Measurements from ENCODE around the gene SLC7A8.

Gene SLC7A8

GRCh38 chr14:23151342-23151741 lies 32.1 kb downstream of the SLC7A8 start:
- no peak overlapping the region for H3K9ac ChIP-seq (ENCODE audit: low read depth, low read length)
- peaks cover 9% of the 10 kb centered on the region for H3K4me1 ChIP-seq (ENCODE audit: control insufficient read depth, insufficient read depth, low read length)
- H3K4me3 ChIP-seq (ENCODE audit: low read depth, low read length), result no peak overlapping the region
- H3K36me3 ChIP-seq (ENCODE audit: control insufficient read depth, insufficient read depth, low read length), result peaks cover 4% of the 10 kb centered on the region
- H3K27me3 ChIP-seq (ENCODE audit: control insufficient read depth, insufficient read depth, low read length), result no peaks in the 10 kb centered on the region
- H3K9me3 ChIP-seq (ENCODE audit: control insufficient read depth, insufficient read depth, low read length), result no peaks in the 10 kb centered on the region

- H3K9me3 ChIP-seq (ENCODE audit: control insufficient read depth, insufficient read depth, low read length), result no peaks in the 10 kb centered on the region
- no peak overlapping the region for H3K9ac ChIP-seq (ENCODE audit: low read depth, low read length)
- peaks cover 4% of the 10 kb centered on the region for H3K36me3 ChIP-seq (ENCODE audit: control insufficient read depth, insufficient read depth, low read length)
- H3K4me3 ChIP-seq (ENCODE audit: low read depth, low read length), result no peak overlapping the region
- H3K27me3 ChIP-seq (ENCODE audit: control insufficient read depth, insufficient read depth, low read length), result no peaks in the 10 kb centered on the region
- H3K4me1 ChIP-seq (ENCODE audit: control insufficient read depth, insufficient read depth, low read length), result peaks cover 3% of the 10 kb centered on the region
These were observed 33.7 kb downstream of the SLC7A8 start for GRCh38 chr14:23149745-23150144.

- H3K4me3 ChIP-seq (ENCODE audit: low read depth, low read length), result no peak overlapping the region
- no peaks in the 10 kb centered on the region for H3K27me3 ChIP-seq (ENCODE audit: control insufficient read depth, insufficient read depth, low read length)
- H3K9me3 ChIP-seq (ENCODE audit: control insufficient read depth, insufficient read depth, low read length), result no peaks in the 10 kb centered on the region
- H3K36me3 ChIP-seq (ENCODE audit: control insufficient read depth, insufficient read depth, low read length), result peaks cover 8% of the 10 kb centered on the region
- H3K4me1 ChIP-seq (ENCODE audit: control insufficient read depth, insufficient read depth, low read length), result no peaks in the 10 kb centered on the region
- H3K9ac ChIP-seq (ENCODE audit: low read depth, low read length), result no peak overlapping the region
These were observed 34.7 kb downstream of the SLC7A8 start for GRCh38 chr14:23148591-23149249.

GRCh38 chr14:23147676-23148075 lies 35.8 kb downstream of the SLC7A8 start:
- no peaks in the 10 kb centered on the region for H3K9me3 ChIP-seq (ENCODE audit: control insufficient read depth, insufficient read depth, low read length)
- no peaks in the 10 kb centered on the region for H3K4me1 ChIP-seq (ENCODE audit: control insufficient read depth, insufficient read depth, low read length)
- no peaks in the 10 kb centered on the region for H3K27me3 ChIP-seq (ENCODE audit: control insufficient read depth, insufficient read depth, low read length)
- H3K36me3 ChIP-seq (ENCODE audit: control insufficient read depth, insufficient read depth, low read length), result peaks cover 11% of the 10 kb centered on the region
- no peak overlapping the region for H3K9ac ChIP-seq (ENCODE audit: low read depth, low read length)
- H3K4me3 ChIP-seq (ENCODE audit: low read depth, low read length), result no peak overlapping the region

GRCh38 chr14:23146980-23147379 lies 36.5 kb downstream of the SLC7A8 start:
- Histone ChIP-seq H3K4me3 (ENCODE audit: low read depth, low read length) (no peak overlapping the region), H3K27me3 (ENCODE audit: control insufficient read depth, insufficient read depth, low read length) (no peaks in the 10 kb centered on the region), H3K36me3 (ENCODE audit: control insufficient read depth, insufficient read depth, low read length) (peaks cover 16% of the 10 kb centered on the region), H3K9ac (ENCODE audit: low read depth, low read length) (no peak overlapping the region), H3K9me3 (ENCODE audit: control insufficient read depth, insufficient read depth, low read length) (no peaks in the 10 kb centered on the region), H3K4me1 (ENCODE audit: control insufficient read depth, insufficient read depth, low read length) (no peaks in the 10 kb centered on the region)

- Histone ChIP-seq H3K9ac (ENCODE audit: low read depth, low read length) (no peak overlapping the region), H3K4me1 (ENCODE audit: control insufficient read depth, insufficient read depth, low read length) (no peaks in the 10 kb centered on the region), H3K36me3 (ENCODE audit: control insufficient read depth, insufficient read depth, low read length) (peaks cover 17% of the 10 kb centered on the region)
These were observed 37.0 kb downstream of the SLC7A8 start for GRCh38 chr14:23146351-23146910.

GRCh38 chr14:23145794-23146350 lies 37.6 kb downstream of the SLC7A8 start:
- Histone ChIP-seq H3K9me3 (ENCODE audit: control insufficient read depth, insufficient read depth, low read length) (no peaks in the 10 kb centered on the region), H3K4me3 (ENCODE audit: low read depth, low read length) (no peak overlapping the region), H3K36me3 (ENCODE audit: control insufficient read depth, insufficient read depth, low read length) (peaks cover 17% of the 10 kb centered on the region), H3K4me1 (ENCODE audit: control insufficient read depth, insufficient read depth, low read length) (no peaks in the 10 kb centered on the region), H3K27me3 (ENCODE audit: control insufficient read depth, insufficient read depth, low read length) (no peaks in the 10 kb centered on the region), H3K9ac (ENCODE audit: low read depth, low read length) (no peak overlapping the region)

More at GRCh38 chr14:23146351-23146910, 37.0 kb downstream of the SLC7A8 start:
- Histone ChIP-seq H3K9me3 (ENCODE audit: control insufficient read depth, insufficient read depth, low read length) (no peaks in the 10 kb centered on the region), H3K4me3 (ENCODE audit: low read depth, low read length) (no peak overlapping the region), H3K27me3 (ENCODE audit: control insufficient read depth, insufficient read depth, low read length) (no peaks in the 10 kb centered on the region)

GRCh38 chr14:23143911-23144310 lies 39.5 kb downstream of the SLC7A8 start:
- H3K4me1 ChIP-seq (ENCODE audit: control insufficient read depth, insufficient read depth, low read length), result no peaks in the 10 kb centered on the region
- H3K9ac ChIP-seq (ENCODE audit: low read depth, low read length), result no peak overlapping the region
- H3K9me3 ChIP-seq (ENCODE audit: control insufficient read depth, insufficient read depth, low read length), result no peaks in the 10 kb centered on the region
- H3K27me3 ChIP-seq (ENCODE audit: control insufficient read depth, insufficient read depth, low read length), result no peaks in the 10 kb centered on the region
- H3K4me3 ChIP-seq (ENCODE audit: low read depth, low read length), result no peak overlapping the region
- peaks cover 27% of the 10 kb centered on the region for H3K36me3 ChIP-seq (ENCODE audit: control insufficient read depth, insufficient read depth, low read length)

GRCh38 chr14:23142826-23143225 lies 40.6 kb downstream of the SLC7A8 start:
- H3K27me3 ChIP-seq (ENCODE audit: control insufficient read depth, insufficient read depth, low read length), result no peaks in the 10 kb centered on the region
- no peak overlapping the region for H3K4me3 ChIP-seq (ENCODE audit: low read depth, low read length)
- H3K4me1 ChIP-seq (ENCODE audit: control insufficient read depth, insufficient read depth, low read length), result no peaks in the 10 kb centered on the region
- H3K9ac ChIP-seq (ENCODE audit: low read depth, low read length), result no peak overlapping the region
- H3K36me3 ChIP-seq (ENCODE audit: control insufficient read depth, insufficient read depth, low read length), result peaks cover 38% of the 10 kb centered on the region
- no peaks in the 10 kb centered on the region for H3K9me3 ChIP-seq (ENCODE audit: control insufficient read depth, insufficient read depth, low read length)

- Histone ChIP-seq H3K4me3 (ENCODE audit: low read depth, low read length) (no peak overlapping the region), H3K9me3 (ENCODE audit: control insufficient read depth, insufficient read depth, low read length) (no peaks in the 10 kb centered on the region), H3K9ac (ENCODE audit: low read depth, low read length) (no peak overlapping the region), H3K4me1 (ENCODE audit: control insufficient read depth, insufficient read depth, low read length) (no peaks in the 10 kb centered on the region), H3K36me3 (ENCODE audit: control insufficient read depth, insufficient read depth, low read length) (peaks cover 42% of the 10 kb centered on the region), H3K27me3 (ENCODE audit: control insufficient read depth, insufficient read depth, low read length) (no peaks in the 10 kb centered on the region)
These were observed 41.6 kb downstream of the SLC7A8 start for GRCh38 chr14:23141706-23142444.

GRCh38 chr14:23140371-23140770 lies 43.1 kb downstream of the SLC7A8 start:
- no peak overlapping the region for H3K4me3 ChIP-seq (ENCODE audit: low read depth, low read length)
- H3K9me3 ChIP-seq (ENCODE audit: control insufficient read depth, insufficient read depth, low read length), result no peaks in the 10 kb centered on the region
- H3K9ac ChIP-seq (ENCODE audit: low read depth, low read length), result no peak overlapping the region
- H3K27me3 ChIP-seq (ENCODE audit: control insufficient read depth, insufficient read depth, low read length), result no peaks in the 10 kb centered on the region
- H3K36me3 ChIP-seq (ENCODE audit: control insufficient read depth, insufficient read depth, low read length), result peaks cover 48% of the 10 kb centered on the region
- H3K4me1 ChIP-seq (ENCODE audit: control insufficient read depth, insufficient read depth, low read length), result no peaks in the 10 kb centered on the region

Measured in iPS-15b (cell line).